ENCODE data around the gene CRTC3. TPM values are rescaled to one million over a fixed set of nuclear protein-coding genes. Genes with fewer than 3 reads are reported as not detected.

Gene CRTC3
- 20.6 to 24.9 TPM (median 24.5 TPM) in 5 replicates for total RNA-seq (2022; extraction: Qiagen RNA extraction)

GRCh38 chr15:90529371-90530249 lies at the start of gene CRTC3:
Gene CRTC3, plus strand, starts transcription at chr15:90529923. Its CDS starts 149 bp downstream, at chr15:90530072.

Other genes starting within 250 kb of the CRTC3 start
- gene ZNF774, start 177.6 kb upstream of the CRTC3 start, total RNA-seq (2022; extraction: Qiagen RNA extraction), result 0.76 to 1.9 TPM (median 0.99 TPM) in 5 replicates
- 157 to 308 TPM (median 174 TPM) in 5 replicates for gene IQGAP1, start 141.7 kb upstream of the CRTC3 start, total RNA-seq (2022; extraction: Qiagen RNA extraction)
- 12.2 to 15.2 TPM (median 12.5 TPM) in 5 replicates for gene BLM, start 187.4 kb downstream of the CRTC3 start, total RNA-seq (2022; extraction: Qiagen RNA extraction)